Activated CD8-positive, alpha-beta T cell treated with anti-CD3 and anti-CD28 coated beads for 36 hours (primary cell): ENCODE results near the gene CRIP2. TPM values are rescaled to one million over a fixed set of nuclear protein-coding genes. Genes with fewer than 3 reads are reported as not detected.

ENCODE experiments used
- ATAC-seq: fragments of 200-7000 bp; cut with Tn5 transposase; one replicate; pipeline ENCODE4 v1.10.0; 2021; ENCODE audit warnings: mild to moderate bottlenecking, moderate library complexity
- CTCF ChIA-PET: fragments of 350-600 bp; sonication (Branson Sonifier 250); formaldehyde crosslinking; loops from one replicate; lab custom pipeline; 2021; ENCODE audit warnings: antibody characterized with exemption; lab: Charles Lee
- POLR2A ChIA-PET: fragments of 350-600 bp; sonication (Branson Sonifier 250); formaldehyde crosslinking; loops from one replicate; lab custom pipeline; 2021; ENCODE audit warnings: antibody characterized with exemption; lab: Charles Lee
- DNase-seq: peaks from one replicate; pipeline ENCODE4 v3.0.0-alpha.2; 2020
- H3K27ac Mint-ChIP-seq: one replicate; pipeline ENCODE4 v1.8.0; 2021; ENCODE audit warnings: mild to moderate bottlenecking, mixed read lengths
- H3K27me3 Mint-ChIP-seq: one replicate; pipeline ENCODE4 v1.8.0; 2021; ENCODE audit warnings: mixed read lengths
- H3K36me3 Mint-ChIP-seq: one replicate; pipeline ENCODE4 v1.8.0; 2021; ENCODE audit warnings: low read depth, mixed read lengths
- H3K4me1 Mint-ChIP-seq: one replicate; pipeline ENCODE4 v1.8.0; 2021; ENCODE audit warnings: low read depth, mixed read lengths
- H3K4me3 Mint-ChIP-seq: one replicate; pipeline ENCODE4 v1.8.0; 2021; ENCODE audit warnings: mild to moderate bottlenecking, moderate library complexity, mixed read lengths
- H3K9me3 Mint-ChIP-seq: one replicate; pipeline ENCODE4 v1.8.0; 2021; ENCODE audit warnings: mixed read lengths
- intact Hi-C: fragments of 100-400 bp; cut with micrococcal nuclease; formaldehyde crosslinking; loops from one replicate; pipeline ENCODE4 v1.10.0; 2022
- total RNA-seq, 2 experiments: library from RNA; stranded (reverse); gene quantifications; one replicate each; pipeline ENCODE4 v1.2.3, GENCODE V29; 2021
- TF ChIP-seq, protein P1 (sequence below): fragments of 200-600 bp; IDR thresholded peaks from one replicate; pipeline ENCODE4 v1.8.0; 2022; ENCODE audit warnings: antibody characterized with exemption, mild to moderate bottlenecking

The CRIP2 gene
- total RNA-seq, 2 experiments from 2014 or later: 0.45 TPM; not detected in 1

GRCh38 chr14:105479431-105480158 lies 5.0 kb downstream of the CRIP2 start:
- ChIA-PET POLR2A (interaction anchor here (1.0 kb wide), 1 partner anchor 70 kb away, joined by 3 read pairs; no protein-coding TSS in a partner anchor), CTCF (interaction anchor here (1.6 to 2.9 kb wide), 2 partner anchors 10 to 12 kb away, joined by 6 to 80 read pairs; partner anchors contain the start of gene TEDC1)
- H3K4me1 Mint-ChIP-seq: peaks cover 43% of the 10 kb centered on the region

GRCh38 chr14:105480199-105480746 lies 5.7 kb downstream of the CRIP2 start:
- TF ChIP-seq, protein P1, sequence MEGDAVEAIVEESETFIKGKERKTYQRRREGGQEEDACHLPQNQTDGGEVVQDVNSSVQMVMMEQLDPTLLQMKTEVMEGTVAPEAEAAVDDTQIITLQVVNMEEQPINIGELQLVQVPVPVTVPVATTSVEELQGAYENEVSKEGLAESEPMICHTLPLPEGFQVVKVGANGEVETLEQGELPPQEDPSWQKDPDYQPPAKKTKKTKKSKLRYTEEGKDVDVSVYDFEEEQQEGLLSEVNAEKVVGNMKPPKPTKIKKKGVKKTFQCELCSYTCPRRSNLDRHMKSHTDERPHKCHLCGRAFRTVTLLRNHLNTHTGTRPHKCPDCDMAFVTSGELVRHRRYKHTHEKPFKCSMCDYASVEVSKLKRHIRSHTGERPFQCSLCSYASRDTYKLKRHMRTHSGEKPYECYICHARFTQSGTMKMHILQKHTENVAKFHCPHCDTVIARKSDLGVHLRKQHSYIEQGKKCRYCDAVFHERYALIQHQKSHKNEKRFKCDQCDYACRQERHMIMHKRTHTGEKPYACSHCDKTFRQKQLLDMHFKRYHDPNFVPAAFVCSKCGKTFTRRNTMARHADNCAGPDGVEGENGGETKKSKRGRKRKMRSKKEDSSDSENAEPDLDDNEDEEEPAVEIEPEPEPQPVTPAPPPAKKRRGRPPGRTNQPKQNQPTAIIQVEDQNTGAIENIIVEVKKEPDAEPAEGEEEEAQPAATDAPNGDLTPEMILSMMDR: no peak
- ChIA-PET CTCF (interaction anchor here (0.6 to 2.9 kb wide), 34 partner anchors 8 to 349 kb away, joined by 3 to 80 read pairs (median 4); partner anchors contain the start of genes BTBD6, TEDC1 and TMEM121), POLR2A (interaction anchor here (0.8 to 2.7 kb wide), 2 partner anchors 8 to 10 kb away, joined by 7 to 24 read pairs; partner anchors contain the start of gene TEDC1)
- Mint-ChIP-seq H3K4me3 (no peak overlapping the region), H3K27me3 (peaks cover 23% of the 10 kb centered on the region), H3K9me3 (no peaks in the 10 kb centered on the region), H3K27ac (peak overlapping the region; percentile 15), H3K36me3 (peaks cover 2% of the 10 kb centered on the region), H3K4me1 (peaks cover 45% of the 10 kb centered on the region)
- intact Hi-C loops: no loop called here
- no peak for DNase-seq
- no peak for ATAC-seq

More at GRCh38 chr14:105479431-105480158, 5.0 kb downstream of the CRIP2 start:
- Mint-ChIP-seq H3K4me3 (no peak overlapping the region), H3K27me3 (peaks cover 23% of the 10 kb centered on the region), H3K27ac (no peak overlapping the region), H3K9me3 (no peaks in the 10 kb centered on the region), H3K36me3 (peaks cover 2% of the 10 kb centered on the region)
- intact Hi-C loops: no loop called here
- TF ChIP-seq, protein P1: no peak
- ATAC-seq: no peak
- DNase-seq: no peak

DNA sequence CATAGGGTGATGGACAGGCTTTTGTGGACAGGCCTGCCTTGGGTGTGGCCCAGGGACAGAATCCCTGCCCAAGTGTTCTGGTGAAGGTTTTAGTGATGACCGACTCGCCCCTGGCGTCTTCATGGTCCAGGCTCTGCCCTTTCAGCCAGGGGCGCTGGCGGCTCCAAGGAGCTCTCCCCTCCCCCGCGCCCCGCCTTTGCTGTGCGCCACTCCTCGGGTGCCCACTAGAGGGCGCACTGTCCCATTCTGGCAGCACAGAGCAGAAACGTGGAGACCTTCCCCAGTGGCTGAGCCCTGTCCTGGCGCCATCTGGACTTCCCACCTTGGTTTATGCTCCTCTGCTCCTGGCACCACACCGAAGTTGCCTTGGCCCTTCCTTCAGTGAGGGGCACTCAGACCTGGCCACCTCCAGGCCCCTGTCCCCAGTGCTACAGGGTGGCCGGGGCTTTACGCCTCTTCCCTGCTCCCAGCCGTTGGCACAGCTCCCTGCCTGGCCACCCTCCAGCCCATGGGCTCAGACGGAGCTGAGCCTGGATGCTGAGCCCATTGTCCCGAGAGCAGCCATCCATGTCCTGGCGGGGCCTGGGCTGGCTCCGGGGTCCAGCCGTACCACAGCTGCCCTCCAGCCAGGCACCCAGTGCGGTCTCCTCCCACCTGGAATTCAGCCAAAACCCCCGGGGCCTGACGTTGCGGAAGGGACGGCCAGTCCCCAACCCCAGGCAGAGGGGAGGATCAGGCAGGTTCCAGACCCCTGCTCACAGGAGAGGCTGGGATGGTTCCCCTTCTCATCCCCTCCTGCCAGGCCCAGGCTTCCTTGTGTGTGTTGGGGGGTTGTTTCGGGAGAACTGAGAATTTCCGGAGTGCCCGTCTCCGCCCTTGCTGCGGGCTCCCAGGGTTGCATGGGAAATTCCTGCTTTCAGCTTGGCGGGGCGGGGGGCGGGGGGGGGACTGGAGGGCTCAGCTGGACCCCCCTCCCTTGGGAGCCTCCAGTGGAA lies 6.5 kb downstream of the CRIP2 start:
- intact Hi-C loops: no loop called here
- peak; percentile 92 for DNase-seq

GRCh38 chr14:105481886-105482457 lies 7.4 kb downstream of the CRIP2 start:
- H3K27ac Mint-ChIP-seq: peak overlapping the region; percentile 96
- peaks cover 2% of the 10 kb centered on the region for H3K36me3 Mint-ChIP-seq
- POLR2A ChIA-PET: interaction anchor here (1.1 to 3.2 kb wide), 4 partner anchors 9 to 83 kb away, joined by 4 to 24 read pairs (median 8); partner anchors contain the start of gene TEDC1
- peaks cover 52% of the 10 kb centered on the region for H3K4me1 Mint-ChIP-seq
- TF ChIP-seq, protein P1: no peak
- CTCF ChIA-PET: interaction anchor here (1.4 to 2.9 kb wide), 6 partner anchors 9 to 111 kb away, joined by 5 to 80 read pairs (median 12); partner anchors contain the start of gene TEDC1
- H3K4me3 Mint-ChIP-seq: peak overlapping the region; percentile 65
- DNase-seq: peak; percentile 98
- H3K27me3 Mint-ChIP-seq: peaks cover 15% of the 10 kb centered on the region
- no peaks in the 10 kb centered on the region for H3K9me3 Mint-ChIP-seq
- ATAC-seq: peak; percentile 71
- intact Hi-C loops: no loop called here

More for the DNA sequence above, 6.5 kb downstream of the CRIP2 start:
- ChIA-PET CTCF (interaction anchor here (0.6 to 2.9 kb wide), 34 partner anchors 9 to 349 kb away, joined by 3 to 80 read pairs (median 4); partner anchors contain the start of genes BTBD6, TEDC1 and TMEM121), POLR2A (interaction anchor here (0.8 to 3.2 kb wide), 5 partner anchors 9 to 82 kb away, joined by 4 to 24 read pairs (median 7); partner anchors contain the start of gene TEDC1)
- peak overlapping the region; percentile 96 for H3K27ac Mint-ChIP-seq
- no peaks in the 10 kb centered on the region for H3K9me3 Mint-ChIP-seq
- peaks cover 2% of the 10 kb centered on the region for H3K36me3 Mint-ChIP-seq
- H3K27me3 Mint-ChIP-seq: peaks cover 21% of the 10 kb centered on the region
- TF ChIP-seq, protein P1: peak; percentile 93
- ATAC-seq: peak; percentile 68
- peak overlapping the region; percentile 65 for H3K4me3 Mint-ChIP-seq
- H3K4me1 Mint-ChIP-seq: peaks cover 52% of the 10 kb centered on the region
